GM19468 (cell line): ENCODE data around the gene CTNS.

ENCODE experiments used
- ATAC-seq: cut with Tn5 transposase; IDR thresholded peaks from one replicate; pipeline ENCODE4 v1.9.1; 2021; ENCODE audit warnings: mild to moderate bottlenecking, moderate library complexity, moderate number of reproducible peaks; ENCODE audit not compliant: unreplicated experiment; ENCODE audit errors: extremely low read depth

Gene CTNS

DNA sequence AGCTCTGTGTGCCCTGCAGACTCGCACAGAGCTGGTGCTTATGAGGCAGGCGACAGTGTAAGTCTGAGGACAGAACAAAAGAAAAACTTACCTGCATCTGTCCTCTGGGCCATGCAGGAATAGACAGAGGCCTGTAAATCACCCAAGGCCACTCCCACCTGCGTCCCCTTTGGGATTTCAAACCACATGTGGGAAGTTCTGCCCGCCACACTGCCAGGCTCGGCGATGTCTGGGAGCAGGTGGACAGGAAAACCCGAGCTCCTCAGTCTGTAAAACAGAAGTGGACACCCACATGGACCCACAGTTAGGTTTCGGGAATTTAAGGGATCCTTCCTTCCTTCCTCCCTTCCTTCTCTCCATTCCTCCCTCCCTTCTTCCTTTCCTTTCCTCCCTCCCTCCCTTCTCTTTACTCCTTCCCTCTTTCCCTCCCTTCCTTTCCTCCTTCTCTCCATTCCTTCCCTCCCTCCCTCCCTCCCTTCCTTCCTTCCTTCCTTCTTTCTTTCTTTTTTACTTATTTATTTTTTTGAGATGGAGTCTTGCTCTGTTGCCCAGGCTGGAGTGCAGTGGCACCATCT lies 15.3 kb upstream of the CTNS start:
- ATAC-seq, result no peak

DNA sequence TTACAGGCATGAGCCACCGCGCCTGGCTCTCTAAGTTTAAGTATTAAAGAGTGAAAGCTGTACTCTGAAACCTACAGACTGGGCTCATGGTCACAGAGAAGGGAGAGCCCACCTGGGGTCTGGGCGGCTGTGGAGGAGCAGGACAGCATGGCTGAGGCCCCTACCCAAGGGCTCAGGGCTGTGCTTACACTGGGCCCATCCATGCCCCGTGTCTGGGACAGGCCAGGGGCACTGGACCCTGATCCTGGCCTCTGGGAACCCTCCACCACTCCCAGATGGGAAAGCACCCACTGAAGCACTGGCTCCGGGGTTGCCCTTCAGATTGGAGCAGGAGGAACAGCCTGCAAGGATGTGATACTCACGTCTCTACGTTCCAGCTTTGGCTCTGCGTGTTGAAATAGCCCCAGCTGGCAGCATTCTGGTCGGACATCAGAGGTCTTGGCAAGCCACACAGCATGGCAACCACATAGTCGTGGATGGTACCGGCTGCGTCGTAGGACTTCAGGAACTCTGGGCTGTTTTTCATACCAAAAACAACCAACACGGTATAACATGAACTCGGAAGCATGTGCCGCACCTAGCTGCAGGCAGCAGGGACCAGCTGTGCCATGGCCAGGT lies 13.5 kb upstream of the CTNS start:
- no peak for ATAC-seq

DNA sequence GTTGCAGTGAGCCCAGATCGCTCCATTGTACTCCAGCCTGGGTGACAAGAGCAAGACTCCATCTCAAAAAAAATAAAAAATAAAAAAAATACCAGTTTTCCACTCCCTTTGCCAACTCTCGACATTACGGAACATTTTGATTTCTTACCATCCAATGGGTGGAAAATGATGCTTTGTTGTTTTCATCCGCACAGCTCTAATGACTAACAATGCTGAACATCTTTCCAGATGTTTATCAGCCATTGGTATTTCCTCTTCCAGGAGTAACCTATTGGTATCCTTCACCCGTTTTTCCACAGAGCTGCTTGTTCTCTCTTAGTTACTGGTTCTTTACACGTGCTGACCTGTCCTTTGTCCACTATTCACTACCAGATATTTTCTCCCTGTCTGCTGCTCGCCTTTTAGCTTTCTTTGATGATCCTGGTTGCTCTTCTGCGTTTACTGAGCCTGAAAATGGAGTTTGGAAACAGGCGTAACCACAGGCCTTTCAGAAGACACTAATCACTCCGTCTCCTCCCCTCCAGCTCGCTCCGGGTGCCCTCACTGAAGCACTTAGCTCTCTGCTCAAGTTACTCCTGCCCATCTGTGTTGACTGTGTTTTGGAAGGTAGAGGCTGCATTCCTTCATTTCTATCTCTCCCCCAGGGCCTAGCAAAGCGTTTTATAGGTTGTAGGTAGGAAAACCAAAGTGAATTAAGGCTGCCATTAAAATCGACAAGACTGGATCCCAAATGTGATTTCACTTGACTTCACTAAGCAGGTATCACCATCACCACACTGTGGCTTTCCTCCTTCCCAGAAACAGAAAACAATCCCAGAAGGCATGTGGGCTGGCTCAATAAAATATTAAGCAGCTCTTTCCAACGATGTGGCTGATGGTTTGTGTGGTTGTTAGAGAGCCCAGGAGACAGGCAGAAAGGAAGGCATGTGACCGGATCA lies 9.5 kb upstream of the CTNS start:
- ATAC-seq, result no peak

DNA sequence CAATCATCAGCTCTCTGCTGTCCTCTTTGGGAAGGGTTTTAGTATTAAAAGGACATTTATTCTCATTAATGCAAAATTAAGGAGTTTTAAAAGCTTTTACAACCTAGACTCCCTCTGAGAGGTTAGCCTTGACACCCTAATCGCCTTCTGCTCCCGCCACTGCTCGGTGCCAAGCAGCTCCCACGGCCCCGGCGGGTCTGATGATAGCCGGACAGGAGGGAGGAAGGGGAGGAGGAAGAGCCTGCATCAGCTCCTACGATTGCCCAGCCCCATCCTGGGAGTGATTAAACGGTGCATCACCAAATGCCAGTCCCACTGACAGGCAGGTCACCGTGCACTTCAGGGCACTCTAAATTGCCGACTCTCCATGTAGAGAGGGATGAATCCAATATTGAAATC lies 8.8 kb upstream of the CTNS start:
- ATAC-seq, result no peak

DNA sequence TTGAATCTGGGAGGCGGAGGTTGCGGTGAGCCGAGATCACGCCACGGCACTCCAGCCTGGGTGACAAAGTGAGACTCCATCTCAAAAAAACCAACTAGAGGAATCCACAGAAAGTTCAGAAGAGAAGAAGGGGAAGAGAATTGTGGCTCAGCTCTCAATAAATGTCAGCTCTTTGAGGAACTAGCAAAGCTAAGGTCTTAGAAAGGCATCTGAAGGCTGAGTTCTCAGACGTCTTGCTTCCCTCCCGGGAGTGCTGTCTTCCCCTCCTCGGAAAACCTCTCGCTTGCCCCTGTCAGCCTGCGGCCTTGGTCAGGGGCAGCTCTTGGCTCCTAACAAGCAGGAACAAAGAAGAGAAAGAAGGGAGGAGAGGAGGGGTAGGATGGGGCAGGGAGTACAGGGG lies 5.8 kb upstream of the CTNS start:
- no peak for ATAC-seq

DNA sequence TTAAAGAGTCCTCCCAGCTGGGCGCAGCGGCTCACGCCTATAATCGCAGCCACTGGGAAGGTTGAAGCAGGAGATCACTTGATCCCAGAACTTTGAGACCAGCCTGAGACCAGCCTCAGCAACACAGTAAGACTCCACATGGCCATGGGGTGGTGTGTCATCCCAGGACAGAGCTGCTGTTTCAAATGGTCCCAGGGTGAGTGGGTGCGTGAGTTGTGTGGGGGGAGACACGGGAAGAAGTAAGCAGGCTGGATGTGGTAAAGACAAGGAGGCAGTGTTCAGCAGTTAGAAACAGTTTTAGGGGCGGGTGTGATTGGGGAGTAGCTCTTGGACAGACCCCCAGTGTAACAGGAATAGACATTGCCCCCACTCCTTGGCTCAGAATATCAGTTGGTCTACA lies 4.3 kb upstream of the CTNS start:
- no peak for ATAC-seq

DNA sequence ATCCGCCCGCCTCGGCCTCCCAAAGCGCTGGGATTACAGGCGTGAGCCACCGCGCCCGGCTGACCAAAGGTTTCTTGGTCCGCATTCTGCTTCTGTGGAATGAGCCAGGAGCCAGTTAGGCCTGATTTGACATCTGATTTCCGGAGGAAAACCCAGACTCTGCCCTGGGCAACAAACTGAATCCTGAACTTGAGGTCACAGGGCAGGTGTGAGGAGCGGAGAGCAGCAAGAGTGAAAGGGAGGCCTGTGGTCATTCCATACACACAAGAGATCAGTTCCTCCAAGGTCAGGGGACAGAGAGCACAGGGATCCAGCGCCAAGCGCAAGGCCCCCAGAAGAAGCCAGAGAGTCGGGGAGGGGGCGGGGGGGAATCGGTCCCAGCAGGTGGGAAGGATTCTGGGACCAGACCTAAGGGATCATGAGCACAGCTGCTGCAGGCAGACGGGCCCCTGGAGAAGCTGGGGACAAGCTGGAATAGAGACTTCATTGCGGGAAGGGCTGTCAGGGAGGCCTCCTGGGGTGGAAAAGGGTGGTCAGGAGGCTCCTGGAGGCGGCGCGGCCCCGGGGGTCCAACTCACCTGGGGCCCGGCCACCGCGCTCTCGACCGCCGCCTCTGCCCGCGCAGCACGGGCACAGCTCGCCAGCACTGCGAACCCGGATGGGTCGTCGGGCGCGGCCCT lies 946 bp upstream of the CTNS start:
- ATAC-seq, result no peak

DNA sequence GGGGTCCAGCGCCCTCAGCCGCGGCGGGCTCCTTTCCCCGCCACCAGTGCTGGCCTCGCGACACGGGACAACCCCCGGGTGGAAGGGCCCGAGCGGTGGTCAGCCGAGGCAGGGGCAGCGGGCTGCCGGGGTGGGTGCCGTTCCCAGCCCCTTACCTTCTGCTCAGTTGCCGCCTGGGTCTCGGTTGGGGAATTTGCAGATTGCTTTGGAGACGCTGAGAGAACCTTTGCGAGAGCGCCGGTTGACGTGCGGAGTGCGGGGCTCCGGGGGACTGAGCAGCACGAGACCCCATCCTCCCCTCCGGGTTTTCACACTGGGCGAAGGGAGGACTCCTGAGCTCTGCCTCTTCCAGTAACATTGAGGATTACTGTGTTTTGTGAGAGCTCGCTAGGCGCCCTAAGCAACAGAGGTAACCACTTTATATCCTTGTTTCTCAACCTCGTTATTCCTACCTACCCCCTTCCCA lies 381 bp downstream of the CTNS start:
- no peak for ATAC-seq

DNA sequence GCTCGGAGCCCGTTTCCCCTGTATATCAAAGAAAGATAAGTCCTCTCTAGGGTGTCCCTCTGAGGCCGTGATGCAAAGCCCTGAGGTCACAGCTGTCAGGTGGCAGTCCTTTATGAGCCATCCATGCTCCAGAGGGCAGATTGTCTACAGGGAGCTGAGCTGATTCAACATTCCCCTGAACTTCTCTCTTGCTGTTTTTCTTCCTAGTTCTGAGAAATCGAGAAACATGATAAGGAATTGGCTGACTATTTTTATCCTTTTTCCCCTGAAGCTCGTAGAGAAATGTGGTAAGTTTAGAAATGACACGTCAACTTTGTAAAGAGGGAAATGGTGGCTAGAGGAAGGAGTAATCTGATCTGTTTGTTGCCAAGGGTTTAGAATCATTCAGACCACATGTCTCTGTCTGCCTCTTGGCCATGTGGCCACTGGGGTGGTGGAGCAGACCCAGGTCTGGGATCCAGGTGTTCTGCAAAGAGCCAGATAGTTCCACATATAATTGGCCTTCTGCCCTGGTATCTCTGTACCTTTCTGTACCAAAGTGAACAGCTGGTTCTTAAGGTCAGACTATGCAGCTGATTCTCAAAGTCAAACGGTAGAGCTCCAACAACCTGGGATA lies 3.5 kb downstream of the CTNS start:
- no peak for ATAC-seq

DNA sequence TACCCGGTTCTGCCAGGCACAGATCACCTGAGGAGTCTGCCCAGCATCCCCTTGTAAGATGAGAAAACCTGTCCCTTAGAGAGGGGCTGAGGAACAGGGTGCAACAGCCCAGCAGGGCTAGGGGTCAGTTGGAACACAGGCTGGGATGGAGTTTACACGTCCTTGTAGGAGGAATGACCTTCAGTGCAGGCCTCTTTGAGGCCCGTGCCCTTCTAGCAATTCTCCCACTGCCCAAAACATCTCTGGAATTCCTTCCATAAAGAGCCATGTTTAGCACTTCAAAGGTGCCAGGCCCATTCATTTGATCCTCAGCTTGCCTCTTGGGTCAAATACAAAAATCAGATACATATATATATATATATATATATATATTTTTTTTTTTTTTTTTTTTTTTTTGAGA lies 4.5 kb downstream of the CTNS start:
- no peak for ATAC-seq

DNA sequence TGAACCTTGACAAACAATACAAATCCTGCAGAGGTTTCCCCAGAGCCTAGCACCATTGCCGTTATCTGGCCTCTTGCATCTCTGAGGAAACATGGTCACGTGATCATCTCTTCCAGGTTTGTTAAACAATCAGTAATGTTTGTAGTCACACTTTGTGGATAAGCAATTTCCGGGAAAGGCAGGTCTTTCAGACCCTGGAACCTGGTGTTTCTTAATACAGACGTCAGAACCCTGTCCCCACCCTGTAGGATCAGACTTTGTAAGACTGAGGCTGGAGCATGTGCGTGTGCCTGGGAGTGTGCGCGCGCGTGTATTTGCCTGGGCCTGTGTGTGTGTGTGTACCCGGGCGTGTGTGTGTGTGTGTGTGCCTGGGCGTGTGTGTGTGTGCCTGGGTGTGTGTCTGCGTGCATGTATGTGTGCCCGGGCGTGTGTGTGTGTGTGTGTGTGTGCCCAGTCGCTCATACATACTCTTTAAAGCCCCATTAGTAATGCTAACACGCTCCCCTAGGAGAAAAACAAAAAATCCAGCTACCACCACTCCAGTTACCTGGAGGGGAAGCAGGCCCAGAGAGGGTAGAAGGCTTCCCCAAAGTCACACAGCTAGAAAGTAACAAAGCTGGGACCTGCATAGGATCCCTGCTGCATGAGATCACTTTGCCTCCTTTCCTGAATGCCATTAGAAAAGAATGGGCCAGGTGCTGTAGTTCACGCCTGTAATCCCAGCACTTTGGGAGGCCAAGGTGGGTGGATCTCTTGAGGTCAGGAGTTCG lies 5.3 kb downstream of the CTNS start:
- ATAC-seq, result no peak

DNA sequence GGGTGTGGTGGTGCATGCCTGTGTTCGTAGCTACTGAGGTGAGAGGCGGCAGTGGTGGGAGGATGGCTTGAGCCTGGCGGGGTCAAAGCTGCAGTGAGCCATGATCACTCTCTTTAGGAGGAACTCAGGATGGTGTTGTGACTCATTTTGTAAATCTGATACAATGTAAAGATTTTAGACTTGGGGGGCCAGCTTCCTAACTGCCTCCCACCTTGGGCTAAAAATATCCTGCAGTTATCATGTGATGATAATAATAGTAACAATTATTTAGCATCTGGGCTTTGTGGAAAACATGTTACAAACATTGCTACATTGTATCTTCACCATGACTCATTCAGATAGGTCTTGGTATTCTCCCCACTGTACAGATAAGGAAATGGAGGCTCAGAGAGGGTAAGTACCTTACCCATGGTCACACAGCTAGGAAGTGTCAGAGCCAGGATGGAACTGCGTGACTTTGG lies 7.4 kb downstream of the CTNS start:
- ATAC-seq, result no peak

DNA sequence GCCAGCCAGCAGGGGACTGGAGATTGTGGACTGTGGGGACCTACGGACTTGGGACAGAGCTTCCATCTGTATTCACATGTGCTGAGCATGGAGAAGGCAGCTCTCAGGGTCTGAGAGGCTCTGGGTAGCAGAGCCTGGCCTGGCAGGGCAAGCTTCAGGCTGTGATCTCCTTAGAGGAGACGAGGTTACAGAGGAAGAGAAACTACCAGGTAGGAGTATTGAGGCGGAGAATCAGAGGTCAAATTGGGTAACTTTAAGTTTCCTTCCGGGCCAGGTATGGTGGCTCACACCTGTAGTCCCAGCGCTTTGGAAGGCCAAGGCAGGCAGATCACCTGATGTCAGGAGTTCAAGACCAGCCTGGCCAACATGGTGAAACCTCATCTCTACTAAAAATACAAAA lies 8.8 kb downstream of the CTNS start:
- ATAC-seq, result no peak

DNA sequence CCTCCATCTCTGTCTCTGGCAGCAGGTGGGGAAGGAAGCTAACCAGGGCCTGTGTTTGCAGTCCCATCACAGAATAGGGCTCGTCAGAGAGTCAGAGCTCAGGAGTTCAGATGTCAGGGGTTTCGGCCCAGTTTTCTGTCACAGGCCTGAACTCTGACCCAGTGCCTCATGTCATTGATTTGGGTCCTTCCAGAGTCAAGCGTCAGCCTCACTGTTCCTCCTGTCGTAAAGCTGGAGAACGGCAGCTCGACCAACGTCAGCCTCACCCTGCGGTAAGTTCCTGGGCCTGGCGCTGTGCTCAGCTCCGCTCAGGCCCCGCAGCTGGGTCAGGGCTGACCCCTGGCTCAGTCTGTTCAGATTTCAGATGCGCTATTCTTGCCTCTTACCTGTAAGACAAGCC lies 10.7 kb downstream of the CTNS start:
- ATAC-seq, result no peak

DNA sequence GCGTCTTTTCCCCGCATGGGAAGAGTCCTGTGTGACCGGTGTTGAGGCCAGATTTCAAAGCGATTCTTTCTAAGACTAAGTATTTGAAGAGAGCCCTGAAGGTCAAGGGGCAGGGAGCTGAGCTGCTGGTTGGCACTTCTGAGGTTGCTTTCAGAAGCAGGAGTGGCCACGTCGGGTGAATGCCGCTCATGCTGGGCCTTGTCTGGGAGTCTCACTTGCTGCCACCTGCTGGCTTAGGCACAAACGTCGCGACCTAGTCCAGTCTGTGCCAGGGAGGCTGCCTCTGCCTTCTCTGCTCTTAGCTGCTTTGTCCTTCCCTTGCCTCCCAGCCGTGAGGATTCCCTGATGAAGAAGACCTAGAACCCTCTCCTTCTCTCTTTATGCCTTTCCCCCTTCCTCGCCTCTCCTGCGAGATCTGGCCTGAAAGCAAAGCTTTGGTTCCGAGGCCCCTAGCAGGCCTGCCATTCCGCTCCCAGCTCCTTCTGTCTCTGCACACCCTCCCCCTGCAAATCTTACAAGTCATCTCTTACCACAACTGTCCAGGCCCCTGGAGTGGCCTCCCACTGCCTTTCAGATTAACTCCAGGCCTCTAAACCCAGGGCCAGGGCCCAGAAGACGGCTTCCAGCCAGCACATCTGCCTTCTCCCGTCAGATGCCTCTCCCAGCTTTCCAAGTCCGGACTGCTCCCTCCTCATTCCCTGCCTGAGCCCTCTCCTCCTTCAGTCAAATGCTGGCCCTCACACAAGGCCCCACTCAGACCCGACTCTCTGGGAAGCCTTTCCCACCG lies 11.4 kb downstream of the CTNS start:
- no peak for ATAC-seq

DNA sequence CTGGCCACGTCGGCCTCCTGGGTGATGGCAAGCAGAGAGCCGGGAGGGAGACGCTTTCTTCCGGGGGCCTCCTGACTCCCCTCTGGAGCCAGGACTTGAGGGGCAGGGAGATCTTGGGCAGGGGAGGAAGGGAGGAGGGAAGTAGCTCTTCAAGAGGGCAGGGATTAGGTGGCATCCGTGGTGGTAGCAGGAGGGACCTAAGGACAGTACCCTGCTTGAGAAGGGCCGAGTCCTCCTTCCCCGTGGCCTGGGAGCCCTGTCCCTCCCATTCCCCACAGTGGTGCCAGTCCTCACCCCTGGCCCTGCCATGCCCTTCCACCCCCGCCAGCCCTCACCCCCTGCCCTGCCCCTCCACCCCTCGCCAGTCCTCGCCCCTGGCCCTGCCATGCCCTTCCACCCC lies 19.2 kb downstream of the CTNS start:
- no peak for ATAC-seq

DNA sequence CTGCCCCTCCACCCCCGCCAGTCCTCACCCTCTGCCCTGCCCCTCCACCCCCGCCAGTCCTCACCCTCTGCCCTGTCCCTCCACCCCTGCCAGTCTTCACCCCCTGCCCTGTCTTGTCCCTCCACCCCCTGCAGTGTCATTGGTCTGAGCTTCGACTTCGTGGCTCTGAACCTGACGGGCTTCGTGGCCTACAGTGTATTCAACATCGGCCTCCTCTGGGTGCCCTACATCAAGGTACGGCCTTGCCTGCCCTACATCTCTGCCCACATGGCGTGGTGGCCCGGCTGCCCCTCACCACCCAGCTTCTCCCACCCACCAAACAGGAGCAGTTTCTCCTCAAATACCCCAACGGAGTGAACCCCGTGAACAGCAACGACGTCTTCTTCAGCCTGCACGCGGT lies 19.8 kb downstream of the CTNS start:
- no peak for ATAC-seq

DNA sequence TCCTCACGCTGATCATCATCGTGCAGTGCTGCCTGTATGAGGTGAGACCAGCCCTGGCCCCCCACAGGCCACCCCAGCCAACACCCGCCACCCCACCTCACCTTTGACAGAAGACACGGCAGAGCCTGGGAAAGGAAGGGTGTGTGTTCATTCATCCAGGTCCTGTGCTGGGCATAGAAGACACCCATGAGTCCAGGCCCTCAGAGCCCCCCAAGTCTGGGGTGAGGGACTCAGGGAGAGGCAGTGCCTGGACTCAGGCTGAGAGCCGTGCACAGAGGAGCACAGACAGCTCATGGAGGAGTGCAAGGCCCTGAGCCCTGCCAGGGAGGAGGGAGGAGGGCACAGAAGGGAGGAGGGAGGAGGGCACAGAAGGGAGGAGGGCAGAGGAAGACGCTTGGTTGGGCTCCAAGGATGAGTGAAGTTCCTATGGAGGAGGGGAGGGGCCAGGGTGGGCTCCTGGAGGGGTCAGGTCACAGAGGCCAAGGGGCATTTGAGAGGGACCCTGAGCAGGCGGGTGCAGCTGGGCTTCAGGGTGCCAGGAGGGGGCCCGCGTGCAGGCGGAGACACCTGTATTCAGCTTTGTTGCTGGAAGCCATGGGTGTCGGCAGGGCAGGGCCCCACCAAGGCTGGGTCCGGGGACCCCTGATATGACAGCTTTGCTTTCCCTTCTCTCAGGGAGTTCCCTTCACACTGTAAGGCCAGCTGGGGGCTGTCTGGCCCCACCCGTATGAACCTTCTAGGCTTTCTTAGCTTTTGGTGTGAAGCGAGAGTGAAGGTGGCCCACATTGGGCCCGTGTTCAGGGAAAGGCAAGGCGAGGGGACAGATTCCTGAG lies 20.4 kb downstream of the CTNS start:
- ATAC-seq, result no peak
